Erythroblast (primary cell): Measurements from ENCODE around the gene TSHZ2.

Experiments
- GATA1 ChIP-seq: IDR thresholded peaks from 2 replicates; pipeline ENCODE4 v1.6.1; 2011; ENCODE audit warnings: low read depth, mild to moderate bottlenecking, control low read depth, low read length, moderate library complexity
- POLR2A ChIP-seq: IDR thresholded peaks from 2 replicates; pipeline ENCODE4 v1.6.1; 2011; ENCODE audit warnings: mild to moderate bottlenecking, low read length

DNA sequence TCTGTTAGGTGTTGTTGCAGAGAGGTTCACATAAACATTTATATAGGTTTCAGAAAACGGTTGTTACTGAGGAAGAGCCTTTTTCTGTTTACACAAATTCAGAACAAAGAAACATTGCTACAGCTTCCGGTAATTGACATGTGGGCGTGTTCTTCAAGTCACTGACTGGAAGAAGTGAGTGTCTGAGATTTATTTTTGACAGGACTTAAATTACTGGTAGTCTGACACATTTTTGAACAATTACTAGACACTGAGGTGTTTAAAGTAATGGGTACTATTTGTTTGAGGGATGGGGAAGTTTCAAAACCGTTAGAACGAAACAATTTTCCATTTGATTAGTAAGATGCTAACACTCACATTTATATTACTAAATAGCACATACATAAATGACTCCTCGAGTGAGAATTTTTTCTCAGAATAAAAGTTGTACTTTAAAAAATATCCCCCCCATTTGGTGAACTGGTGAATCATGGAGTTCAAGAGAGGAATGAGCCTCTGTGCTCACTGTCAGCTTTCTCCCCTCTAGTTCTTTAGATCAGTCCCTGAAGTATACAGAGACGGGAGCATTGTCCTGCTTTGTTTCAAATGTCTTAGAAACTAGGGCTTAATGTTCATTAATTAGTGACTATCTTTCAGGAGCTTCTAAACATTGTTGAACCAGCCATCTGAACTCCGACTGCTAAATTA is 98.7 kb downstream of the TSHZ2 start:
- TF ChIP-seq POLR2A: no peak
- TF ChIP-seq GATA1: no peak
